Spleen (tissue), 7 donors: ENCODE data around the gene NR3C2.

ENCODE experiments used
- CTCF ChIP-seq, 11 experiments: fragments of 200-600 bp in 7 of 11; fragments of 450-650 bp in 4 of 11; sonication (generic) in 4 of 11; IDR thresholded peaks in 8 of 11; conservative IDR thresholded peaks in 3 of 11; 1 replicate in 7 of 11; 2 replicates in 4 of 11; pipeline versions ENCODE4 v1.4.0 to v1.8.0; 2016 to 2021; ENCODE audit warnings: antibody characterized with exemption in 11 of 11, inconsistent platforms in 4 of 11, mild to moderate bottlenecking in 1 of 11
- POLR2A ChIP-seq, 3 donors: fragments of 450-650 bp; IDR thresholded peaks; one replicate each; pipeline ENCODE4 v1.5.1; 2017; ENCODE audit warnings: antibody characterized with exemption in 3 of 3, mild to moderate bottlenecking in 1 of 3
- POLR2AphosphoS5 ChIP-seq, 3 donors: sonication (generic); formaldehyde crosslinking; IDR thresholded peaks; one replicate each; pipeline ENCODE4 v1.5.1; 2017; ENCODE audit warnings: antibody characterized with exemption in 3 of 3
- donor health status: DM: no; HTN: no; CAD: no; lungs with moderate emphysema.
- donor health status: DM: no; HTN: no; CAD: no.
- donor health status: DM: no; HTN: no; CAD: no.

- no peak for TF ChIP-seq POLR2A (IDR thresholded peaks at IDR 0.05)
- TF ChIP-seq CTCF (IDR thresholded peaks at IDR 0.05 in 8 of 11, conservative IDR thresholded peaks at IDR 0.05 in 3 of 11), result no peak
- no peak for TF ChIP-seq POLR2AphosphoS5 (IDR thresholded peaks at IDR 0.05)
Measured at GRCh38 chr4:148341980-148342800, 100.0 kb downstream of the NR3C2 start.
